Non-pigmented ciliary epithelial cell (primary cell): ENCODE measurements around the gene LRPAP1.

Experiments used
- DNase-seq: peaks from one replicate; pipeline ENCODE4 v3.0.0-alpha.2; 2010; ENCODE audit warnings: low read depth

The LRPAP1 gene

GRCh38 chr4:3532751-3533422 is 665 bp upstream of the LRPAP1 start:
- no peak for DNase-seq

- DNase-seq: no peak
Observed at GRCh38 chr4:3531318-3531878, 824 bp downstream of the LRPAP1 start.

GRCh38 chr4:3530663-3531254 is 1.5 kb downstream of the LRPAP1 start:
- no peak for DNase-seq

GRCh38 chr4:3530051-3530450 is 2.2 kb downstream of the LRPAP1 start:
- no peak for DNase-seq

- DNase-seq: no peak
Observed at GRCh38 chr4:3529363-3529762, 2.9 kb downstream of the LRPAP1 start.

- no peak for DNase-seq
Observed at GRCh38 chr4:3527914-3528876, 4.0 kb downstream of the LRPAP1 start.

- DNase-seq: no peak
Observed at GRCh38 chr4:3527101-3527913, 4.9 kb downstream of the LRPAP1 start.

- no peak for DNase-seq
Observed at GRCh38 chr4:3526456-3526855, 5.8 kb downstream of the LRPAP1 start.

GRCh38 chr4:3525532-3526430 is 6.4 kb downstream of the LRPAP1 start:
- DNase-seq: no peak

GRCh38 chr4:3524920-3525319 is 7.3 kb downstream of the LRPAP1 start:
- no peak for DNase-seq

GRCh38 chr4:3524349-3524748 is 7.9 kb downstream of the LRPAP1 start:
- DNase-seq: no peak

GRCh38 chr4:3523628-3524221 is 8.5 kb downstream of the LRPAP1 start:
- no peak for DNase-seq

GRCh38 chr4:3523146-3523627 is 9.0 kb downstream of the LRPAP1 start:
- DNase-seq: no peak

GRCh38 chr4:3522651-3523050 is 9.6 kb downstream of the LRPAP1 start:
- DNase-seq: no peak

- DNase-seq: no peak
Observed at GRCh38 chr4:3522326-3522640, 9.9 kb downstream of the LRPAP1 start.

GRCh38 chr4:3521621-3522325 is 10.4 kb downstream of the LRPAP1 start:
- no peak for DNase-seq

- no peak for DNase-seq
Observed at GRCh38 chr4:3520796-3521600, 11.2 kb downstream of the LRPAP1 start.

GRCh38 chr4:3520276-3520675 is 11.9 kb downstream of the LRPAP1 start:
- no peak for DNase-seq
